DOHH2 (cell line): ENCODE results near the gene CHST5.

Source experiments
- H3F3A ChIP-seq: fragments of 200-600 bp; sonication (generic), shearing (Covaris generic); 2 replicates; pipeline ENCODE4 v1.6.0; 2016; ENCODE audit warnings: antibody characterized with exemption, mild to moderate bottlenecking; ENCODE audit not compliant: control insufficient read depth, insufficient read depth
- H3K27ac ChIP-seq: fragments of 200-600 bp; sonication (generic); 2 replicates; pipeline ENCODE4 v1.5.1; 2014; ENCODE audit warnings: low read depth, mild to moderate bottlenecking, low read length, moderate library complexity
- H3K27me3 ChIP-seq: fragments of 200-600 bp; sonication (generic); 2 replicates; pipeline ENCODE4 v1.6.1; 2014; ENCODE audit warnings: mild to moderate bottlenecking, low read length, mixed read lengths; ENCODE audit not compliant: control insufficient read depth
- H3K36me3 ChIP-seq: fragments of 200-600 bp; sonication (generic); 2 replicates; pipeline ENCODE4 v1.6.1; 2014; ENCODE audit warnings: mild to moderate bottlenecking, low read length, moderate library complexity, mixed read lengths; ENCODE audit not compliant: control insufficient read depth
- H3K4me1 ChIP-seq: fragments of 200-600 bp; sonication (generic); 2 replicates; pipeline ENCODE4 v1.6.1; 2014; ENCODE audit warnings: mild to moderate bottlenecking, low read length, mixed read lengths; ENCODE audit not compliant: control insufficient read depth
- H3K4me2 ChIP-seq: fragments of 200-600 bp; sonication (generic); 2 replicates; pipeline ENCODE4 v1.6.0; 2014; ENCODE audit warnings: mild to moderate bottlenecking, low read length, moderate library complexity
- H3K4me3 ChIP-seq: fragments of 200-600 bp; sonication (generic); 2 replicates; pipeline ENCODE4 v1.5.1; 2014; ENCODE audit warnings: mild to moderate bottlenecking, low read length, mixed read lengths
- H3K79me2 ChIP-seq: fragments of 200-600 bp; sonication (generic); 2 replicates; pipeline ENCODE4 v1.6.1; 2014; ENCODE audit warnings: mild to moderate bottlenecking, low read length, mixed read lengths; ENCODE audit not compliant: control insufficient read depth
- H3K9me2 ChIP-seq: fragments of 200-600 bp; sonication (generic); replicated peaks from 2 replicates; pipeline ENCODE4 v1.6.1; 2014; ENCODE audit warnings: mild to moderate bottlenecking, low read length, mixed read lengths; ENCODE audit not compliant: control insufficient read depth
- H3K9me3 ChIP-seq: fragments of 200-600 bp; sonication (generic); 2 replicates; pipeline ENCODE4 v1.6.1; 2014; ENCODE audit warnings: antibody characterized with exemption, low read length, mixed read lengths; ENCODE audit not compliant: control insufficient read depth, insufficient read depth
- H4K20me1 ChIP-seq: fragments of 200-600 bp; sonication (generic); 2 replicates; pipeline ENCODE4 v1.6.0; 2014; ENCODE audit warnings: low read depth, mild to moderate bottlenecking, antibody characterized with exemption, low read length, moderate library complexity; ENCODE audit not compliant: control insufficient read depth, insufficient read depth
- CTCF ChIP-seq: fragments of 200-600 bp; sonication (generic); IDR thresholded peaks from one replicate; pipeline ENCODE4 v1.5.1; 2014; ENCODE audit warnings: antibody characterized with exemption, mild to moderate bottlenecking, low read depth, low read length; ENCODE audit not compliant: poor library complexity, severe bottlenecking
- EZH2phosphoT487 ChIP-seq: fragments of 200-600 bp; sonication (generic); IDR thresholded peaks from 2 replicates; pipeline ENCODE4 v1.6.1; 2017; ENCODE audit warnings: borderline replicate concordance, mild to moderate bottlenecking, antibody characterized with exemption, low read length, moderate library complexity, mixed read lengths

The CHST5 gene

GRCh38 chr16:75535901-75536300, at the start of gene CHST5:
CHST5 (minus strand) TSS chr16:75536108; CDS start chr16:75530384, 5,724 bp downstream.
- H3K9me3 ChIP-seq, result no peaks in the 10 kb centered on the region
- no peak within 1 kb of the TSS for H3K4me3 ChIP-seq
- H3K4me2 ChIP-seq, result no peak within 1 kb of the TSS
- H3K27ac ChIP-seq, result no peak within 1 kb of the TSS
- no peaks in the 10 kb centered on the region for H4K20me1 ChIP-seq
- H3F3A ChIP-seq, result no peaks in the 10 kb centered on the region
- H3K9me2 ChIP-seq, result no peaks in the 10 kb centered on the region
- no peaks in the 10 kb centered on the region for H3K27me3 ChIP-seq
- H3K4me1 ChIP-seq, result no peaks in the 10 kb centered on the region
- TF ChIP-seq EZH2phosphoT487 (no peak), CTCF (no peak)
- peaks cover 7% of the 10 kb centered on the region for H3K36me3 ChIP-seq
- no peaks in the 10 kb centered on the region for H3K79me2 ChIP-seq

GRCh38 chr16:75584108-75584507, 48.2 kb upstream of the CHST5 start:
- Histone ChIP-seq H3K27ac (no peak overlapping the region), H3F3A (no peaks in the 10 kb centered on the region), H3K9me2 (no peaks in the 10 kb centered on the region), H3K27me3 (no peaks in the 10 kb centered on the region), H3K4me3 (no peak overlapping the region), H4K20me1 (no peaks in the 10 kb centered on the region), H3K79me2 (no peaks in the 10 kb centered on the region), H3K4me1 (peaks cover 11% of the 10 kb centered on the region), H3K36me3 (peaks cover 5% of the 10 kb centered on the region), H3K4me2 (peak overlapping the region; percentile 29), H3K9me3 (no peaks in the 10 kb centered on the region)
- TF ChIP-seq CTCF (no peak), EZH2phosphoT487 (no peak)

DNA sequence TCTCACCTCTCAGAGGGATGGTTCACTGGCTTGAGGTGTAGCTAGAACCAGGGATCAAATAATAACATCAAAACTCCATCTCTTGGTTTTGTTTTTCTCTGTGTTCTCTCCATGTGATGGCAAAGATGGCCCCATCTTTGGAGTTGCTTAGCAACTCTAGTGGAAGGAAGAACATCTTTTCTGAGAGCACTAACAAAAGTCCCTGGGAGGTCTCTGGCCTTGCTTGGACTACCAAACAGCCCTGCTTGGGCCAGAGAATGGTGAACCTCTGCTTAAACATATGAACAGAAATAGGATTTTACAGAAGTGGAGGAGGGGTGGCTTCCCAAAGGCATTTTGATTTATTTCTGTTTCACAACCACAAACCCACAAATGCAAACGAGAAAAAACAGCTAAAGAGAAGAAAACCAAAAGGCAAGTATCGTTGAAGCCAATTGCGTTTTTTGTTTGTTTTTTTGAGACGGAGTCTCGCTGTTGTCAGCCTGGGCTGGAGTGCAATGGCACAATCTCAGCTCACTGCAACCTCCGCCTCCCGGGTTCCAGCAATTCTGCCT, 43.5 kb upstream of the CHST5 start:
- Histone ChIP-seq H3F3A (no peaks in the 10 kb centered on the region), H3K36me3 (peaks cover 46% of the 10 kb centered on the region), H3K4me2 (no peak overlapping the region), H3K9me2 (no peaks in the 10 kb centered on the region), H3K27me3 (no peaks in the 10 kb centered on the region), H3K27ac (no peak overlapping the region), H3K4me3 (no peak overlapping the region), H4K20me1 (0 out of 2 replicates have a peak, but pooled peaks cover 4% of the 10 kb centered on the region), H3K79me2 (peaks cover 7% of the 10 kb centered on the region), H3K9me3 (no peaks in the 10 kb centered on the region), H3K4me1 (peaks cover 10% of the 10 kb centered on the region)
- TF ChIP-seq EZH2phosphoT487 (no peak), CTCF (no peak)
